Breast epithelium (tissue), 3 donors: Measurements from ENCODE around the gene GPHN.

Source experiments
- CTCF ChIP-seq, 3 donors: fragments of 450-650 bp; IDR thresholded peaks; one replicate each; pipeline ENCODE4 v1.5.1; 2016 to 2017; ENCODE audit warnings: antibody characterized with exemption in 3 of 3, mild to moderate bottlenecking in 3 of 3, moderate library complexity in 3 of 3
- POLR2AphosphoS5 ChIP-seq, 3 donors: sonication (generic); formaldehyde crosslinking; IDR thresholded peaks; one replicate each; pipeline ENCODE4 v1.6.1; 2017; ENCODE audit warnings: antibody characterized with exemption in 3 of 3

- no peak for TF ChIP-seq CTCF (IDR thresholded peaks at IDR 0.05)
- TF ChIP-seq POLR2AphosphoS5 (IDR thresholded peaks at IDR 0.05): no peak
Observed at GRCh38 chr14:67068251-67068650, 560.3 kb downstream of the GPHN start.
